GM12892 (cell line): ENCODE measurements around the gene CKMT2.

Experiments used
- POLR2A ChIP-seq: IDR thresholded peaks from 2 replicates; pipeline ENCODE4 v1.6.1; 2011; ENCODE audit warnings: low read depth, low read length, control low read depth
- TAF1 ChIP-seq: IDR thresholded peaks from 2 replicates; pipeline ENCODE4 v1.6.1; 2011; ENCODE audit warnings: low read depth, mild to moderate bottlenecking, control low read depth, low read length, borderline replicate concordance

DNA sequence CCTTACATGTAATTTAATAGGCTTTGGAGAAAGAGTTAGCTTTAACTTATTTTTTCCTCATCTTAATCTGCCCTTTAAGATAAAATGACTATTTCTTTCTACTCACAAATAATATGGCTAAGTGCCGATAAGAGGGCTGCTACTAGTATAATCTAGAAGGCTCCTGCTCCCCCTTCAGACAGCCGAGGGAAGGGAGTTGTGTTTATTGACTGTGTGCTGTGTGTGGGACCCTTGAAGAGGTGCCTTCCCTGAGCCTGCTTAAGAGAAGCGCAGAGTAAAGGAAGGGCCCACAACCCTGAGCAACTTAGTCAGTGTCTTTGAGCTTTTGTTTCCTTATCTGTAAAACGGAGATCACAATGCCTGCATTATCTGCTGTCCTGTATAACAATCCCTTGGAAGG lies 28.1 kb upstream of the CKMT2 start:
- no peak for TF ChIP-seq TAF1
- no peak for TF ChIP-seq POLR2A
